SK-N-SH (cell line): ENCODE results near the gene APBA3. TPM values are rescaled to one million over a fixed set of nuclear protein-coding genes. Genes with fewer than 3 reads are reported as not detected.

ENCODE experiments used
- CTCF ChIA-PET: fragments of 300-600, 350-600 bp; formaldehyde crosslinking; extraction: SDS; loops from one replicate; lab custom pipeline; 2021; lab: Yijun Ruan, JAX
- POLR2A ChIA-PET: fragments of 350-600 bp; sonication (Branson Sonifier 250); formaldehyde crosslinking; extraction: SDS; loops from one replicate; lab custom pipeline; 2020; ENCODE audit warnings: antibody characterized with exemption, inconsistent platforms; lab: Yijun Ruan, JAX
- DNase-seq: peaks from one replicate; pipeline ENCODE4 v3.0.0; 2012
- H2AFZ ChIP-seq: fragments of 200-600 bp; sonication (generic); 2 replicates; pipeline ENCODE4 v1.8.1; 2016; ENCODE audit warnings: antibody characterized with exemption, mild to moderate bottlenecking, low read depth
- H3F3A ChIP-seq: fragments of 200-600 bp; sonication (generic); replicated peaks from 2 replicates; pipeline ENCODE3; 2016; ENCODE audit warnings: antibody characterized with exemption, mild to moderate bottlenecking; ENCODE audit not compliant: insufficient read depth
- H3K27ac ChIP-seq, 2 experiments: fragments of 200-500 bp in 1 of 2; fragments of 200-600 bp in 1 of 2; sonication (Bioruptor generic) in 1 of 2; sonication (generic), shearing (Covaris generic) in 1 of 2; 2 replicates each; pipeline versions ENCODE4 v1.5.1 to v1.6.1; 2014 to 2016; ENCODE audit warnings: low read depth in 2 of 2, inconsistent platforms in 1 of 2, low read length in 1 of 2, mild to moderate bottlenecking in 1 of 2, mixed read lengths in 1 of 2
- H3K27me3 ChIP-seq: fragments of 200-600 bp; sonication (generic), shearing (Covaris generic); 2 replicates; pipeline ENCODE4 v1.6.1; 2016; ENCODE audit warnings: mixed run types; ENCODE audit not compliant: insufficient read depth
- H3K36me3 ChIP-seq, 2 experiments: fragments of 200-500 bp in 1 of 2; fragments of 200-600 bp in 1 of 2; sonication (Bioruptor generic) in 1 of 2; sonication (generic) in 1 of 2; replicated peaks in 1 of 2; 2 replicates each; pipeline versions ENCODE3 to v1.5.1; 2014 to 2016; ENCODE audit warnings: low read length in 1 of 2, mild to moderate bottlenecking in 1 of 2; ENCODE audit not compliant: insufficient read depth in 2 of 2, control insufficient read depth in 1 of 2
- H3K4me1 ChIP-seq, 2 experiments: fragments of 200-500 bp in 1 of 2; fragments of 200-600 bp in 1 of 2; sonication (Bioruptor generic) in 1 of 2; sonication (generic), shearing (Covaris generic) in 1 of 2; 2 replicates each; pipeline versions ENCODE4 v1.5.1 to v1.6.1; 2014 to 2016; ENCODE audit warnings: low read depth in 1 of 2, low read length in 1 of 2, mixed run types in 1 of 2; ENCODE audit not compliant: insufficient read depth in 2 of 2, control insufficient read depth in 1 of 2
- H3K4me2 ChIP-seq: fragments of 200-600 bp; sonication (generic), shearing (Covaris generic); 2 replicates; pipeline ENCODE4 v1.6.1; 2017; ENCODE audit warnings: mixed run types
- H3K4me3 ChIP-seq, 2 experiments: fragments of 200-500 bp in 1 of 2; fragments of 200-600 bp in 1 of 2; sonication (Bioruptor generic) in 1 of 2; sonication (generic), shearing (Covaris generic) in 1 of 2; 2 replicates each; pipeline versions ENCODE4 v1.5.1 to v1.8.1; 2014 to 2016; ENCODE audit warnings: low read depth in 2 of 2, inconsistent platforms in 1 of 2, low read length in 1 of 2, mild to moderate bottlenecking in 1 of 2, mixed read lengths in 1 of 2, moderate library complexity in 1 of 2
- H3K79me2 ChIP-seq: fragments of 200-600 bp; sonication (generic); 2 replicates; pipeline ENCODE4 v1.8.1; 2017; ENCODE audit warnings: mild to moderate bottlenecking; ENCODE audit not compliant: insufficient read depth
- H3K9ac ChIP-seq: fragments of 200-600 bp; sonication (generic); 2 replicates; pipeline ENCODE4 v1.6.1; 2017; ENCODE audit warnings: mixed run types
- H3K9me2 ChIP-seq: fragments of 200-600 bp; sonication (generic); 2 replicates; pipeline ENCODE4 v1.6.1; 2017; ENCODE audit warnings: mixed run types
- H3K9me3 ChIP-seq: fragments of 200-600 bp; sonication (generic); 2 replicates; pipeline ENCODE4 v1.6.1; 2017; ENCODE audit warnings: mixed run types, mild to moderate bottlenecking, moderate library complexity
- H4K20me1 ChIP-seq: fragments of 200-600 bp; sonication (generic); 2 replicates; pipeline ENCODE4 v1.6.1; 2017; ENCODE audit warnings: mild to moderate bottlenecking, mixed run types; ENCODE audit not compliant: insufficient read depth
- ELF1 ChIP-seq: IDR thresholded peaks from 2 replicates; pipeline ENCODE4 v1.4.0; 2012
- EZH2phosphoT487 ChIP-seq: fragments of 200-600 bp; sonication (generic); IDR thresholded peaks from 2 replicates; pipeline ENCODE4 v1.6.1; 2017; ENCODE audit warnings: low read depth, mixed run types, mild to moderate bottlenecking, antibody characterized with exemption, moderate library complexity, borderline replicate concordance
- FOSL2 ChIP-seq: IDR thresholded peaks from 2 replicates; pipeline ENCODE4 v1.4.0; 2012; ENCODE audit warnings: low read depth, mild to moderate bottlenecking, moderate library complexity, borderline replicate concordance
- FOXJ3 ChIP-seq: sonication (generic); formaldehyde crosslinking; IDR thresholded peaks from 2 replicates; pipeline ENCODE4 v1.5.1; 2020; ENCODE audit warnings: mild to moderate bottlenecking, missing genetic modification reagents
- FOXM1 ChIP-seq: IDR thresholded peaks from 2 replicates; pipeline ENCODE4 v1.4.0; 2012; ENCODE audit warnings: low read depth, mild to moderate bottlenecking
- GABPA ChIP-seq: IDR thresholded peaks from 2 replicates; pipeline ENCODE4 v1.4.0; 2012; ENCODE audit warnings: low read depth, mild to moderate bottlenecking
- JUND ChIP-seq: IDR thresholded peaks from 2 replicates; pipeline ENCODE4 v1.4.0; 2012
- MEF2A ChIP-seq: IDR thresholded peaks from 2 replicates; pipeline ENCODE4 v1.4.0; 2012; ENCODE audit warnings: low read depth, borderline replicate concordance
- MXI1 ChIP-seq: IDR thresholded peaks from 2 replicates; pipeline ENCODE4 v1.6.1; 2012; ENCODE audit warnings: mild to moderate bottlenecking, low read depth, low read length, improper control_type of control experiment
- NFIC ChIP-seq: IDR thresholded peaks from 2 replicates; pipeline ENCODE4 v1.4.0; 2012; ENCODE audit warnings: borderline replicate concordance
- RAD21 ChIP-seq: IDR thresholded peaks from 2 replicates; pipeline ENCODE4 v1.6.1; 2012; ENCODE audit warnings: mild to moderate bottlenecking, low read length
- RCOR1 ChIP-seq: fragments of 150-350 bp; IDR thresholded peaks from 2 replicates; pipeline ENCODE4 v1.6.1; 2017; ENCODE audit warnings: antibody characterized with exemption, low read length
- RFX5 ChIP-seq: IDR thresholded peaks from 2 replicates; pipeline ENCODE4 v1.6.1; 2012; ENCODE audit warnings: mild to moderate bottlenecking, improper control_type of control experiment, low read length
- RXRA ChIP-seq: IDR thresholded peaks from 2 replicates; pipeline ENCODE4 v1.4.0; 2012; ENCODE audit warnings: low read depth, mild to moderate bottlenecking, borderline replicate concordance
- TAF1 ChIP-seq: IDR thresholded peaks from 2 replicates; pipeline ENCODE4 v1.6.1; 2012; ENCODE audit warnings: low read depth, mild to moderate bottlenecking, low read length, moderate library complexity, borderline replicate concordance
- TEAD4 ChIP-seq: IDR thresholded peaks from 2 replicates; pipeline ENCODE4 v1.4.0; 2012; ENCODE audit warnings: mild to moderate bottlenecking, borderline replicate concordance; ENCODE audit not compliant: insufficient read depth
- USF1 ChIP-seq: IDR thresholded peaks from 2 replicates; pipeline ENCODE4 v1.4.0; 2012; ENCODE audit warnings: low read depth, borderline replicate concordance
- WGBS: methylation state at CpG from one replicate; pipeline ENCODE4 v1.1.6; 2017; ENCODE audit warnings: low lambda C conversion rate; 5-methylcytosine and 5-hydroxymethylcytosine counted together
- polyA plus RNA-seq, 3 experiments: library from polyadenylated mRNA; depleted of rRNA; stranded (reverse); fragments of >200 nt; gene quantifications; 2 replicates each; pipeline ENCODE4 v1.2.3, GENCODE V29; 2012
- TF ChIP-seq, protein P1 (sequence below): fragments of 150-350 bp; IDR thresholded peaks from 2 replicates; pipeline ENCODE4 v1.6.1; 2017; ENCODE audit warnings: antibody characterized with exemption, low read length, low read depth, borderline replicate concordance
- TF ChIP-seq, protein P2 (sequence below): fragments of 150-350 bp; IDR thresholded peaks from 2 replicates; pipeline ENCODE4 v1.6.1; 2016; ENCODE audit warnings: mild to moderate bottlenecking, low read depth, low read length

The APBA3 gene
- polyA plus RNA-seq, 1 of the 3 experiments (the other 2 are of a cell fraction) = 10.6 TPM

- Histone ChIP-seq H3K9ac (no peak overlapping the region), H3K27me3 (no peaks in the 10 kb centered on the region), H3K9me3 (no peaks in the 10 kb centered on the region), H3K79me2 (no peaks in the 10 kb centered on the region), H3K4me3 (no peak overlapping the region), H3K4me1 (no peaks in the 10 kb centered on the region), H3K27ac (no peak overlapping the region), H3K4me2 (no peak overlapping the region), H3F3A (peaks cover 7% of the 10 kb centered on the region), H2AFZ (no peak overlapping the region), H3K36me3 (no peaks in the 10 kb centered on the region), H3K9me2 (no peaks in the 10 kb centered on the region), H4K20me1 (no peaks in the 10 kb centered on the region)
- ChIA-PET POLR2A (no interaction called here), CTCF (interaction anchor here (1.4 kb wide), 2 partner anchors 13 to 25 kb away, joined by 4 to 6 read pairs; no protein-coding TSS in a partner anchor)
- no peak for DNase-seq
- WGBS = 83% methylated on average over 20 of the region's 33 CpGs
- TF ChIP-seq, protein P1, sequence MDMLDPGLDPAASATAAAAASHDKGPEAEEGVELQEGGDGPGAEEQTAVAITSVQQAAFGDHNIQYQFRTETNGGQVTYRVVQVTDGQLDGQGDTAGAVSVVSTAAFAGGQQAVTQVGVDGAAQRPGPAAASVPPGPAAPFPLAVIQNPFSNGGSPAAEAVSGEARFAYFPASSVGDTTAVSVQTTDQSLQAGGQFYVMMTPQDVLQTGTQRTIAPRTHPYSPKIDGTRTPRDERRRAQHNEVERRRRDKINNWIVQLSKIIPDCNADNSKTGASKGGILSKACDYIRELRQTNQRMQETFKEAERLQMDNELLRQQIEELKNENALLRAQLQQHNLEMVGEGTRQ = no peak
- TF ChIP-seq, protein P2, sequence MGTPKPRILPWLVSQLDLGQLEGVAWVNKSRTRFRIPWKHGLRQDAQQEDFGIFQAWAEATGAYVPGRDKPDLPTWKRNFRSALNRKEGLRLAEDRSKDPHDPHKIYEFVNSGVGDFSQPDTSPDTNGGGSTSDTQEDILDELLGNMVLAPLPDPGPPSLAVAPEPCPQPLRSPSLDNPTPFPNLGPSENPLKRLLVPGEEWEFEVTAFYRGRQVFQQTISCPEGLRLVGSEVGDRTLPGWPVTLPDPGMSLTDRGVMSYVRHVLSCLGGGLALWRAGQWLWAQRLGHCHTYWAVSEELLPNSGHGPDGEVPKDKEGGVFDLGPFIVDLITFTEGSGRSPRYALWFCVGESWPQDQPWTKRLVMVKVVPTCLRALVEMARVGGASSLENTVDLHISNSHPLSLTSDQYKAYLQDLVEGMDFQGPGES = no peak
- no peak for TF ChIP-seq RAD21
- TF ChIP-seq RCOR1 = no peak
- TF ChIP-seq MXI1 = no peak
- no peak for TF ChIP-seq FOXJ3 (CRISPR knock-in tag)
- no peak for TF ChIP-seq JUND
- no peak for TF ChIP-seq RXRA
- TF ChIP-seq USF1 = no peak
- TF ChIP-seq RFX5 = no peak
- TF ChIP-seq NFIC = no peak
- no peak for TF ChIP-seq TEAD4
- no peak for TF ChIP-seq GABPA
Measured at GRCh38 chr19:3808420-3809143, 47.1 kb upstream of the APBA3 start.

DNA sequence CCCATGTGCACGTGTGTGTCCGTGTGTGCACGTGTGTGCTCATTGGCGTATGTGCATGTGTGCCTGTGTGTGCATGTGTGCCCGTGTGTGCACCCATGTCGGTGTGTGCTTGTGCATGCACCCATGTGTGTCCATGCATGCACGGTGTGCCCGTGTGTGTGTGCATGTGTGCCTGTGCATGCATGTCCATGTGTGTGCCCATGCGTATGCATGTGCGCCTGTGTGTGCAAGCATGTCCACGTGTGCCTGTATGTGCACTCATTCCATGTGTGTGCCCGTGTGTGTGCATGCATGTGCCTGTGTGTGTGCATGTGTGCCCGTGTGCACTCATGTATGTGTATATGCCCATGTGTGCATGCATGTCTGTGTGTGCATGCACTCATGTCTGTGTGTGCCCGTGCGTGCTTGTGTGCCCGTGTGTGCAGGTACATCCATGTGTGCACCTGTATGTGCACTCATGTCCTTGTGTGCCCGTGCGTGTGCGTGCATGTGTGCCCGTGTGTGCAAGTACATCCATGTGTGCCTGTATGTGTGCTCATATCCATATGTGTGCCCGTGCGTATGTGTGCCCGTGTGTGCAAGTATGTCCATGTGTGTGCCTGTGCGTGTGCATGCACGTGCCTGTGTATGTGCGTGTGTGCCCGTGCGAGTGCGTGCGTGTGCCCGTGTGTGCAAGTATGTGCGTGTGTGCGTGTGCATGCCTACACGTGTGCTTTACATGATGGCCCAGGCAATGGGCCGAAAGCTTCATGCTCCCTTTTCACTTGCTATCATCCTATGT is 46.3 kb upstream of the APBA3 start:
- H3F3A ChIP-seq = peaks cover 7% of the 10 kb centered on the region
- 87% methylated on average over 31 of the region's 35 CpGs for WGBS
- no peak overlapping the region for H3K27ac ChIP-seq
- POLR2A ChIA-PET = no interaction called here
- no peaks in the 10 kb centered on the region for H3K79me2 ChIP-seq
- no peaks in the 10 kb centered on the region for H3K9me3 ChIP-seq
- no peak overlapping the region for H2AFZ ChIP-seq
- H3K4me2 ChIP-seq = no peak overlapping the region
- H3K36me3 ChIP-seq = no peaks in the 10 kb centered on the region
- no peaks in the 10 kb centered on the region for H4K20me1 ChIP-seq
- no peak overlapping the region for H3K4me3 ChIP-seq
- CTCF ChIA-PET = interaction anchor here (1.4 to 1.5 kb wide), 3 partner anchors 14 to 24 kb away, joined by 4 to 6 read pairs (median 4); no protein-coding TSS in a partner anchor
- TF ChIP-seq TAF1 (no peak), MEF2A (no peak), MXI1 (no peak), ELF1 (no peak), FOXM1 (no peak), FOSL2 (no peak), EZH2phosphoT487 (no peak)
- TF ChIP-seq, protein P1 = no peak
- TF ChIP-seq, protein P2 = no peak
- H3K9me2 ChIP-seq = no peaks in the 10 kb centered on the region
- H3K27me3 ChIP-seq = no peaks in the 10 kb centered on the region
- DNase-seq = no peak
- H3K4me1 ChIP-seq = no peaks in the 10 kb centered on the region
- H3K9ac ChIP-seq = no peak overlapping the region
